Stimulated activated CD4-positive, alpha-beta T cell treated with anti-CD3 and anti-CD28 coated beads, TNF-alpha, amount 100 ng/mL, for 1 hour (primary cell): ENCODE measurements around the gene CMIP.

Experiments
- DNase-seq, 3 donors: peaks; one replicate each; pipeline ENCODE4 v3.0.0-alpha.2; 2020; ENCODE audit warnings: low read depth in 3 of 3, low spot score in 1 of 3

The CMIP gene

GRCh38 chr16:81695321-81696165 lies 250.9 kb downstream of the CMIP start:
- DNase-seq = no peak

GRCh38 chr16:81696166-81696960 lies 251.8 kb downstream of the CMIP start:
- DNase-seq = no peak

- peak in 2 of 3 donors; percentile 18 to 29 for DNase-seq
Measured at GRCh38 chr16:81696961-81697615, 252.5 kb downstream of the CMIP start.

DNA sequence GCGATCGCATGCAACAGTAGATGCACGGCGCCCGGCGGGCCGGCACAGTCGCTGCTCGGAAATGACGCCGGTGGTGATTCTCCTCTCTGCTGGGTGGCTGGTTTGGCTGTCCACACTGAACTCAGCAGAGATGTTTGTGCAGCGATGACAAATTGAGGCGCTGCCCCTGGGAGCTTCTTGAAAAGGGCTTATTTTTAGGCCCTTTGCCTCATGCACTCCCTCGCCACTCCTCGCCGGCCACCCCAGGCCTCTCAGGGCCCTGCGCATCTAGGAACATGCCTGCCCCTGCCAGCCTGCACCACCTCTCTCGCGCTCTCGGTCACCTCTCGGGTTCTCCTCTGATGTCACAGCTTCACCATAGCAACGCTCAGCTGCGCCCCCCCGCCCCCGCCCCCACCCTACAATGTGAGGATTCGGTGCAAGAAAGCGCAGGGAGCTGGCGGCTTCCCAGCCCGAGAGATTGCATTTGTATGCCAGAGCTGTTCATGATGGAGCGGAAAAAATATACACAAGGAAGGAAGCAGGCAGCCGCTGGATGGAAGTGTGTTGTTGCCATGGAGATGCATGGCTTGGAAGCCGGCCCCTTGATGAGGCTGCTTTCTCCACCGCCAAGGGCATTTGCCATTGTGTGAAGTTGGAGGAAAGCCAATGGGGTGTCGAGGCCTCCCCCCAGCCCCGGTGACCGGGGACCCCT lies 253.2 kb downstream of the CMIP start:
- no peak for DNase-seq

GRCh38 chr16:81698310-81698641 lies 253.7 kb downstream of the CMIP start:
- DNase-seq = no peak

GRCh38 chr16:81699596-81699995 lies 255.0 kb downstream of the CMIP start:
- no peak for DNase-seq

- DNase-seq = no peak
Measured at GRCh38 chr16:81700071-81700779, 255.6 kb downstream of the CMIP start.

DNA sequence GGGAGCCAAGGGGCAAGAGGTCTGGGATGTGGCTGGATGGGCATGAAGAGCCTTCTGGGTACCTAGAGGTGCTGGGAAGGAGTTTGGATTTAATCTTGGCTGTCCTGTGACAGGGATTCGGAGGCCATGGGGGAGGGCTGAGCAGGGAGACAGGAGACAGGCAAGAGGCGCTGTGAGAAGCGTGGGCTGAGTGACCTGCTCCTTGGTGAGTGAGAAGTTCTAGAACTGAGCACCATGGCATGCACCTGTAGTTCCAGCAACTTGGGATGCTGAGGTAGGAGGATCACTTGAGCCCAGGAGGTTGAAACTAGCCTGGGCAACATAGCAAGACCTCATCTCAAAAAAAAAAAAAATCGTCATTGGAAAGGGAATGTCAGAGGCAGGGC lies 256.2 kb downstream of the CMIP start:
- no peak for DNase-seq

DNA sequence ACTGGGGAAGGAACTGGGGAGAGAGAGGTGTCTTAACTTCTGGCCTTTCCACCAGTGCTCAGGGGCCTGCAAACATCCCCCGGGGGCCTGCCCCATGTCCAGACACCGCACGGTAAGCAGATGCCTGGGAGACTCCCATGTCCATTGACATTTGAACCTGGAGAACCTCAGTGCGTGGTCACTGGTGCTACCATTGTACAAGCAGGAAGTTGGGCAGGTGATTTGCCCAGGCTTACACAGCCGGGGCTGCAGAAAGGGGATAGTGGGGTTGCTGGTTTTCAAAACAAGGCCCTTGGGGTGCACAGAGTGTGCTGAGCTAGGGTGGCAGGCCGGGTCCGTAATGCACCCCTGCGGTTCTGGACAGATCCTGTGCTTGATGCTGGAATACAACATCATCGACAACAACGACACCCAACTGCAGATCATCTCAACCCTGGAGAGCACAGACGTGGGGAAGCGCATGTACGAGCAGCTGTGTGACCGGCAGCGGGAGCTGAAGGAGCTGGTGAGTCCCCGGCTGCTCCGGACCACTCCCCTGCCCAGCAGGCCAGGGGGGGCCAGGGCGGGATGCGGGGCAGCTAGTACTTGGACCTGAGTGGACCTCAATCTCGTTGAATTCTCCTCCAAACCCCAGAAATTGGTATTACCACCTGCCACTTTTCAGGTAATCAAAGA lies 256.8 kb downstream of the CMIP start:
- DNase-seq = no peak

DNA sequence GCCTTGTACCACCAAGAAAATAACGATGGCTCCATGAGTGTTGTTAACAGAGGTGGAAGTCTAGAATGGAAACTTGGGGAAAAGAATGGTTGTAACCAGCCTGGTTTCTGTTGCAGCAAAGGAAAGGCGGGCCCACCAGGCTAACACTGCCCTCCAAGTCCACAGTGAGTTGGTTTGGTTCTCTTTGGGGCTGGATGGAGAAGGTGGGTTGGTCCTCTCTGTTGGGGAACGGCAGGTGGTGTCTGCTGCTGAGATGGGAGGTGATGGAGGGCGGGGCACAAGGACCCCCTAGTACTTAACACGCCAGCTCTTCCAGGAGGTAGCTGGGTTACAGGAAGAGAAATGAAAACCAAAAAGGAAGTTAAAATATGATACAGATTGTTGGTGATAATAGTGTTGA lies 257.9 kb downstream of the CMIP start:
- DNase-seq = no peak

DNA sequence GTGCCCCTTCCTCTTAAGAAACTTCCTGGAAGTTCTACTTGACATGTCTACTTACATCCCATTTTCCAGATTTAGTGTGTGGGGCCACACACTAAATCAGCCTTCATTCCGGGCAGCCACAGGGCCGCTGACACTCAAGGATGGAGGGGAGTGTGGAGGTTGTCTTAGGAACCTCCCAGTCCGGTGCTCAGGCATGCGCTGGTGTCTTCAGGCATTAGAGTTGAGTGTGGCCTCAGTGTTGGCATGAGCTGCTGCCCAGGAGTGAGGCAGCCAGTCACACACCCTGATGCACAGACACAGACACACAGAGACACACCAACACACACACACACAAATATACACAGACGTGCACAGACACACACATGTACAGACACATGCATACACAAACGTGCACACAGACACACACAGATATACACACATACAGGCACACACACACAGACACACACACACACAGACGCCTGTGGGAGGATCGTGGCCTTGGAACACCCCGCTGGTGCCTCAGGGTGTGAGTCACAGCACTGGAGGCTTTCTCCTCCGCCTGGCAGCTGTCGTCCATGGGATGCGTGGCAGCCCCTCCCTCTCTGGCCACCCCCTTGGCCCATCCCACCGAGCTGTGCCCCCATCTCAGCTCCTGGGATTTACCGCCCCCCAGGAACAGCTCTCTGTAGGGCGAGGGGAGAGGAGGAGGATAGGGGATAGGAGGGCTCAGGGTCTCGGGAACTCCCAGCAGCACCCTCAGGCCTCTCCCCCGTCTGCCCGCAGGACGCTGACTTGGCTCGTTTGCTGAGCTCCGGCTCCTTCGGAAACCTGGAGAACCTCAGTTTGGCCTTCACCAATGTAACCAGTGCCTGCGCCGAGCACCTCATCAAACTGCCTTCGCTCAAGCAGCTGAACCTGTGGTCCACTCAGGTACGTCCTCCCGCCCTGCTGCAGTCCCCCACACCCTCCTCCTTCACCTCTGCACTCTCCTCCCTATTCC lies 258.9 kb downstream of the CMIP start:
- DNase-seq = no peak

- no peak for DNase-seq
Measured at GRCh38 chr16:81705261-81705660, 260.7 kb downstream of the CMIP start.

DNA sequence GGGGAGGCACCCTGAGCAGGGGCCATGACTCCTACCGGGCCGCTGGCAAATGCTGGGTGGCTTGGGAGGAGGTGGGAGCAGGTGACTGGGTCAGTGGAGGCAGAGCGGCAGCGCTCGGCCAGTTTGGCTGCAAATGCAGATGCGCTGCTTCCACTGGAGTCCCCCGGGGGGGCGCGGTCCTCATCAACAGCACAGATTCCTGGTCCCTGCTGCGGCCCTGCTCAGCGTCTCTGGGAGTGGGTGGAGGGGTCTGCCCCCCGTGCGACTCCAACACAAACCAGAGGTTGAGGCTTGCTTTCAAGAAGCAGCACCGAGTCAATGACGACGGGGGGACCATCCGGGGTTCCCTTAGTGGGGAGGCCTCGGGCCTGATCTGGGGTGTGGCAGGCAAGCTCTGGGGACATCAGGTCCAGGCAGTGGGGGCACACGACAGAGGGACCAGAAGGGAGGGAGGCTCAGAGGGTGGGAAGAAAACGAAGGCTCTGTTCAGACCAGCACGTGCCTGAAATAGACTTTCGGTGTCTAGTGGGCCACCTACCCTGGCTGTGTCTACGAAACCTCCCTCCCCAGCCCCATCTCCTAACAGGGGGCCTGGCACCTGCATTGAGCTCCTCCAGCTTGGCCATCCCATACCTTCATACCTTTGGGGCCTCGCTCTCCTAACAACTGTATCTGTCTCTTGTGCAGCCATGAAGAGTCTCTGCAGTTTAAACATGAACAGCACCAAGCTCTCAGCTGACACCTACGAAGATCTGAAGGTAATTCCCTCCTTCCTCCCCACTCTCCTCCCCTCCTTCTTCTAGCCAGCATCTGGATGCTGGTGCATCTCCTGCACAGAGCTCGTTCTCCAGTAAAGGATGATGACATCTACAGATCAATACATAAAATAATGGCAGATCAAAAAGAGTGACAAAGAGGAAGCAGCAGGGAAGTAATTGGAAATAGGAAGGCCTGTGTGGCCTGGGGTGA lies 262.0 kb downstream of the CMIP start:
- DNase-seq = no peak

DNA sequence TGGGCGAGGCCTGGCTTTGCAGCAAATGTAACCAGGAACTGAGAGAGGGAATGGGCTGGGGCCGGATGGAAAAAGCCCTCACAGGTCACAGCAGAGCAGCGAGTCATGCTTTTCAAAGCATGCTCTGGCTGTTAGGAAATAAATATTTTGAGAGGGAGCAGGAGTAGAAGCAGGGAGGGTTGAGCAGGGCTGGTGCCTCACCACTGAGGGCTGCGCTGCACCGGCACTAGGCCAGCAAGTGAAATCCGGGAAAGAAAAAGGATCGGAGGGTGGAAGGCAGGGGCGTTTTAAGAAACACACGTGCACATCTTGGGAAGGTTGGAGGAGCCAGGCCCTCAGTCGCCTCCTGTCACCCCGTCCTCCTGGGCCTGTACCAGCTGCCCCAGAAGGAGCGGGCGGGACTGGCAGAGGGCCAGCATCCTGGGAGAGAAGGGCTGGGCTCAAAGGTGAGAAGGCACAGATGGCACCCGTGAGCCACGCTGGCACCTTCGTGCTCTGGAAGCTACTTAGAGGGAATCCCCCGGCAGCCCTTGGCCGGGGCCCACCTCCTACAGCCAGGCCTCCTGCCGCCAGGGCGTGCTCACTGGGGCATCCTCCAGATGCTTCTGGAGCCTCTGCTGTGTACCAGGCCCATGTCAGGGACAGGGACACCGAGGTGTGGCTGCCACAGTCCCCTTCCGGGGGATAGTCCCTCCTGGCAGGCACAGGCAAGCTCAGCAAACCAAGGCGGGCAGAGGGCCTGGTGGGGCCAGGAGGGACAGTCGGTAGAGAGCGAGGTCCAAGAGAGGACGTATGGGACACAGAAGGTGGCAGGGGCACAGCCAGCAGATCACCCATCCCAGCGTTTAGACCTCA lies 263.0 kb downstream of the CMIP start:
- DNase-seq = no peak

- no peak for DNase-seq
Measured at GRCh38 chr16:81708266-81709015, 263.8 kb downstream of the CMIP start.
